Esophagus muscularis mucosa (tissue), 3 donors: ENCODE data around the gene GBP6.

Source experiments
- POLR2A ChIP-seq: fragments of 450-650 bp; IDR thresholded peaks from one replicate; pipeline ENCODE4 v1.6.1; 2017; ENCODE audit warnings: antibody characterized with exemption, moderate library complexity, mild to moderate bottlenecking, low read depth
- TF ChIP-seq, protein P1 (sequence below), 3 experiments: fragments of 200-600 bp in 2 of 3; fragments of 450-650 bp in 1 of 3; sonication (generic) in 2 of 3; IDR thresholded peaks; one replicate each; pipeline ENCODE4 v1.5.1; 2017 to 2019; ENCODE audit warnings: antibody characterized with exemption in 3 of 3, mild to moderate bottlenecking in 2 of 3, moderate library complexity in 1 of 3

DNA sequence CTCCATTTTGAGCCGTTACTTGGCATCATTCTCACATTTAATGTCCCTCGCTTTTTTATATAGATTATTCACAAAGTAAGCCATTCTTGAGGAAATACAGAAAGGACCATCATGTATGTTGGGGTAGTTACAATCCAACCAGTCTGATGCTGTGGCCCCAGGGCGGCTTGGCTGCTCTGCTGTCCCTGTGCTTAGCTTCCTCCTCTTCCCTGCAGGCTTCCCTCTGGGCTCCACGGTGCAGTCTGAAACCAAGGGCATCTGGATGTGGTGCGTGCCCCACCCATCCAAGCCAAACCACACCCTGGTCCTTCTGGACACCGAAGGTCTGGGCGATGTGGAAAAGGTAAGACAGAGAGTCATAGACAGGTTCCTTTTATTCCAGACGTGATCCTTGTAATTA lies 5.5 kb downstream of the GBP6 start:
- TF ChIP-seq, protein P1, sequence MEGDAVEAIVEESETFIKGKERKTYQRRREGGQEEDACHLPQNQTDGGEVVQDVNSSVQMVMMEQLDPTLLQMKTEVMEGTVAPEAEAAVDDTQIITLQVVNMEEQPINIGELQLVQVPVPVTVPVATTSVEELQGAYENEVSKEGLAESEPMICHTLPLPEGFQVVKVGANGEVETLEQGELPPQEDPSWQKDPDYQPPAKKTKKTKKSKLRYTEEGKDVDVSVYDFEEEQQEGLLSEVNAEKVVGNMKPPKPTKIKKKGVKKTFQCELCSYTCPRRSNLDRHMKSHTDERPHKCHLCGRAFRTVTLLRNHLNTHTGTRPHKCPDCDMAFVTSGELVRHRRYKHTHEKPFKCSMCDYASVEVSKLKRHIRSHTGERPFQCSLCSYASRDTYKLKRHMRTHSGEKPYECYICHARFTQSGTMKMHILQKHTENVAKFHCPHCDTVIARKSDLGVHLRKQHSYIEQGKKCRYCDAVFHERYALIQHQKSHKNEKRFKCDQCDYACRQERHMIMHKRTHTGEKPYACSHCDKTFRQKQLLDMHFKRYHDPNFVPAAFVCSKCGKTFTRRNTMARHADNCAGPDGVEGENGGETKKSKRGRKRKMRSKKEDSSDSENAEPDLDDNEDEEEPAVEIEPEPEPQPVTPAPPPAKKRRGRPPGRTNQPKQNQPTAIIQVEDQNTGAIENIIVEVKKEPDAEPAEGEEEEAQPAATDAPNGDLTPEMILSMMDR (IDR thresholded peaks at IDR 0.05): no peak
- no peak for TF ChIP-seq POLR2A
